ENCODE results near the gene TBXAS1.

The TBXAS1 gene

GRCh38 chr7:140023728-140024127 is 194.7 kb downstream of the TBXAS1 start:
- TF ChIP-seq EZH2phosphoT487 (IDR thresholded peaks at IDR 0.05; ENCODE audit: borderline replicate concordance) (no peak), CTCF (conservative IDR thresholded peaks at IDR 0.05; ENCODE audit: low read length) (no peak)
- Histone ChIP-seq H3K4me3 (ENCODE audit: low read length, poor library complexity, severe bottlenecking) (no peak overlapping the region), H3K36me3 (ENCODE audit: insufficient read depth, low read length) (peaks cover 45% of the 10 kb centered on the region; the same call in 1 of the 2 replicates), H3K9me2 (replicated peaks; ENCODE audit: low read depth, low read length) (no peaks in the 10 kb centered on the region), H3K27me3 (ENCODE audit: insufficient read depth, low read length, poor library complexity, severe bottlenecking) (no peaks in the 10 kb centered on the region), H3K9ac (ENCODE audit: low read depth, low read length, poor library complexity, severe bottlenecking) (no peak overlapping the region), H3F3A (ENCODE audit: low read depth) (no peaks in the 10 kb centered on the region), H2AFZ (ENCODE audit: low read length) (no peak overlapping the region), H3K79me2 (ENCODE audit: insufficient read depth, low read length) (no peaks in the 10 kb centered on the region), H4K20me1 (ENCODE audit: insufficient read depth, low read length, poor library complexity, severe bottlenecking) (no peaks in the 10 kb centered on the region), H3K9me3 (ENCODE audit: insufficient read depth, low read depth, low read length) (no peaks in the 10 kb centered on the region), H3K4me1 (ENCODE audit: insufficient read depth, low read length, poor library complexity, severe bottlenecking) (no peaks in the 10 kb centered on the region), H3K4me2 (ENCODE audit: low read depth, low read length, poor library complexity, severe bottlenecking) (no peak overlapping the region)

- Histone ChIP-seq H3K36me3 (ENCODE audit: insufficient read depth, low read length) (peaks cover 45% of the 10 kb centered on the region; the same call in 1 of the 2 replicates), H3K9me2 (replicated peaks; ENCODE audit: low read depth, low read length) (no peaks in the 10 kb centered on the region), H3K27me3 (ENCODE audit: insufficient read depth, low read length, poor library complexity, severe bottlenecking) (no peaks in the 10 kb centered on the region), H3K4me1 (ENCODE audit: insufficient read depth, low read length, poor library complexity, severe bottlenecking) (peaks cover 5% of the 10 kb centered on the region), H3K9me3 (ENCODE audit: insufficient read depth, low read depth, low read length) (no peaks in the 10 kb centered on the region), H3F3A (ENCODE audit: low read depth) (no peaks in the 10 kb centered on the region), H3K4me3 (ENCODE audit: low read length, poor library complexity, severe bottlenecking) (no peak overlapping the region), H3K79me2 (ENCODE audit: insufficient read depth, low read length) (no peaks in the 10 kb centered on the region), H3K4me2 (ENCODE audit: low read depth, low read length, poor library complexity, severe bottlenecking) (no peak overlapping the region), H4K20me1 (ENCODE audit: insufficient read depth, low read length, poor library complexity, severe bottlenecking) (no peaks in the 10 kb centered on the region), H3K9ac (ENCODE audit: low read depth, low read length, poor library complexity, severe bottlenecking) (no peak overlapping the region), H2AFZ (ENCODE audit: low read length) (no peak overlapping the region)
- TF ChIP-seq CTCF (conservative IDR thresholded peaks at IDR 0.05; ENCODE audit: low read length) = no peak
- TF ChIP-seq EZH2phosphoT487 (IDR thresholded peaks at IDR 0.05; ENCODE audit: borderline replicate concordance) = no peak
Measured at GRCh38 chr7:140024585-140024984, 195.5 kb downstream of the TBXAS1 start.

GRCh38 chr7:140025241-140025640 is 196.2 kb downstream of the TBXAS1 start:
- peaks cover 45% of the 10 kb centered on the region; the same call in 1 of the 2 replicates for H3K36me3 ChIP-seq (ENCODE audit: insufficient read depth, low read length)
- no peaks in the 10 kb centered on the region for H3K27me3 ChIP-seq (ENCODE audit: insufficient read depth, low read length, poor library complexity, severe bottlenecking)
- TF ChIP-seq CTCF (conservative IDR thresholded peaks at IDR 0.05; ENCODE audit: low read length) (no peak), EZH2phosphoT487 (IDR thresholded peaks at IDR 0.05; ENCODE audit: borderline replicate concordance) (no peak)

More at GRCh38 chr7:140025241-140025640, 196.2 kb downstream of the TBXAS1 start:
- Histone ChIP-seq H2AFZ (ENCODE audit: low read length) (no peak overlapping the region), H3K9me3 (ENCODE audit: insufficient read depth, low read depth, low read length) (no peaks in the 10 kb centered on the region), H3K4me3 (ENCODE audit: low read length, poor library complexity, severe bottlenecking) (no peak overlapping the region), H3K9me2 (replicated peaks; ENCODE audit: low read depth, low read length) (no peaks in the 10 kb centered on the region), H4K20me1 (ENCODE audit: insufficient read depth, low read length, poor library complexity, severe bottlenecking) (no peaks in the 10 kb centered on the region), H3F3A (ENCODE audit: low read depth) (no peaks in the 10 kb centered on the region), H3K79me2 (ENCODE audit: insufficient read depth, low read length) (no peaks in the 10 kb centered on the region), H3K4me1 (ENCODE audit: insufficient read depth, low read length, poor library complexity, severe bottlenecking) (peaks cover 8% of the 10 kb centered on the region), H3K9ac (ENCODE audit: low read depth, low read length, poor library complexity, severe bottlenecking) (no peak overlapping the region), H3K4me2 (ENCODE audit: low read depth, low read length, poor library complexity, severe bottlenecking) (no peak overlapping the region)

All from Loucy (cell line).